OCI-LY3 (cell line): ENCODE data around the gene SLC25A51.
"Not testable (repeated sequence)": the region's sequence is repeated elsewhere in the genome, so short reads cannot be mapped to it uniquely, and the experiment has no call there.

ENCODE experiments used
- H2AFZ ChIP-seq: fragments of 200-600, 300-600 bp; shearing (Covaris generic); 2 replicates; pipeline ENCODE4 v1.6.0; 2014; ENCODE audit warnings: antibody characterized with exemption, low read depth, low read length
- H3K27ac ChIP-seq: fragments of 200-600, 300-600 bp; sonication (generic); 2 replicates; pipeline ENCODE4 v1.5.1; 2014; ENCODE audit warnings: mild to moderate bottlenecking, low read length, moderate library complexity, mixed read lengths
- H3K27me3 ChIP-seq: fragments of 200-600, 300-600 bp; sonication (generic); 2 replicates; pipeline ENCODE4 v1.6.1; 2014; ENCODE audit warnings: low read depth, low read length, mixed read lengths
- H3K36me3 ChIP-seq: fragments of 200-600, 300-600 bp; sonication (generic); replicated peaks from 2 replicates; pipeline ENCODE3; 2014; ENCODE audit warnings: low read depth, low read length, mixed read lengths
- H3K4me1 ChIP-seq: fragments of 300-600, 200-600 bp; sonication (generic); 2 replicates; pipeline ENCODE4 v1.6.1; 2014; ENCODE audit warnings: low read length, mixed read lengths
- H3K4me2 ChIP-seq: fragments of 200-600, 300-600 bp; sonication (generic); 2 replicates; pipeline ENCODE4 v1.6.1; 2014; ENCODE audit warnings: low read length, mixed read lengths
- H3K4me3 ChIP-seq: fragments of 300-600, 200-600 bp; sonication (generic); 2 replicates; pipeline ENCODE4 v1.5.1; 2014; ENCODE audit warnings: antibody characterized with exemption, mild to moderate bottlenecking, low read length, moderate library complexity
- H3K79me2 ChIP-seq: fragments of 300-600, 200-600 bp; shearing (Covaris generic); 2 replicates; pipeline ENCODE4 v1.6.1; 2014; ENCODE audit warnings: mild to moderate bottlenecking, low read length, mixed read lengths
- H3K9ac ChIP-seq: fragments of 300-600, 200-600 bp; shearing (Covaris generic); 2 replicates; pipeline ENCODE4 v1.6.0; 2014; ENCODE audit warnings: mild to moderate bottlenecking, low read length, moderate library complexity
- H3K9me3 ChIP-seq: fragments of 200-600, 300-600 bp; shearing (Covaris generic); 2 replicates; pipeline ENCODE4 v1.6.1; 2014; ENCODE audit warnings: low read length, mixed read lengths; ENCODE audit not compliant: insufficient read depth
- H4K20me1 ChIP-seq: fragments of 200-600, 300-600 bp; sonication (generic); 2 replicates; pipeline ENCODE4 v1.6.1; 2016; ENCODE audit warnings: low read length, mixed read lengths; ENCODE audit not compliant: insufficient read depth
- EZH2phosphoT487 ChIP-seq: fragments of 200-600 bp; shearing (Covaris generic); IDR thresholded peaks from 2 replicates; pipeline ENCODE4 v1.6.1; 2018; ENCODE audit warnings: antibody characterized with exemption, mixed run types, low read depth
- TF ChIP-seq, protein P1 (sequence below): fragments of 200-600, 300-600 bp; sonication (generic); IDR thresholded peaks from 2 replicates; pipeline ENCODE4 v1.5.1; 2014; ENCODE audit warnings: antibody characterized with exemption, low read length, low read depth

The SLC25A51 gene

GRCh38 chr9:37889536-37889935 is 14.4 kb downstream of the SLC25A51 start:
- H3K27me3 ChIP-seq, result no peaks in the 10 kb centered on the region
- no peaks in the 10 kb centered on the region for H3K9me3 ChIP-seq
- TF ChIP-seq, protein P1, sequence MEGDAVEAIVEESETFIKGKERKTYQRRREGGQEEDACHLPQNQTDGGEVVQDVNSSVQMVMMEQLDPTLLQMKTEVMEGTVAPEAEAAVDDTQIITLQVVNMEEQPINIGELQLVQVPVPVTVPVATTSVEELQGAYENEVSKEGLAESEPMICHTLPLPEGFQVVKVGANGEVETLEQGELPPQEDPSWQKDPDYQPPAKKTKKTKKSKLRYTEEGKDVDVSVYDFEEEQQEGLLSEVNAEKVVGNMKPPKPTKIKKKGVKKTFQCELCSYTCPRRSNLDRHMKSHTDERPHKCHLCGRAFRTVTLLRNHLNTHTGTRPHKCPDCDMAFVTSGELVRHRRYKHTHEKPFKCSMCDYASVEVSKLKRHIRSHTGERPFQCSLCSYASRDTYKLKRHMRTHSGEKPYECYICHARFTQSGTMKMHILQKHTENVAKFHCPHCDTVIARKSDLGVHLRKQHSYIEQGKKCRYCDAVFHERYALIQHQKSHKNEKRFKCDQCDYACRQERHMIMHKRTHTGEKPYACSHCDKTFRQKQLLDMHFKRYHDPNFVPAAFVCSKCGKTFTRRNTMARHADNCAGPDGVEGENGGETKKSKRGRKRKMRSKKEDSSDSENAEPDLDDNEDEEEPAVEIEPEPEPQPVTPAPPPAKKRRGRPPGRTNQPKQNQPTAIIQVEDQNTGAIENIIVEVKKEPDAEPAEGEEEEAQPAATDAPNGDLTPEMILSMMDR, result no peak
- TF ChIP-seq EZH2phosphoT487, result no peak
- no peak overlapping the region for H3K4me2 ChIP-seq
- H3K4me3 ChIP-seq, result no peak overlapping the region
- H3K27ac ChIP-seq, result no peak overlapping the region
- H4K20me1 ChIP-seq, result no peaks in the 10 kb centered on the region
- H3K36me3 ChIP-seq, result peaks cover 27% of the 10 kb centered on the region
- no peak overlapping the region for H3K9ac ChIP-seq
- peaks cover 6% of the 10 kb centered on the region; the same call in 1 of the 2 replicates for H3K79me2 ChIP-seq
- no peaks in the 10 kb centered on the region for H3K4me1 ChIP-seq
- no peak overlapping the region for H2AFZ ChIP-seq

- H3K9ac ChIP-seq, H2AFZ ChIP-seq, H3K4me2 ChIP-seq, H3K4me3 ChIP-seq, H3K27ac ChIP-seq, H3K4me1 ChIP-seq, H3K9me3 ChIP-seq, H3K79me2 ChIP-seq, H3K27me3 ChIP-seq, H4K20me1 ChIP-seq: not testable (repeated sequence)
- peaks cover 17% of the 10 kb centered on the region for H3K36me3 ChIP-seq
Observed at GRCh38 chr9:37887977-37888583, 15.8 kb downstream of the SLC25A51 start.

DNA sequence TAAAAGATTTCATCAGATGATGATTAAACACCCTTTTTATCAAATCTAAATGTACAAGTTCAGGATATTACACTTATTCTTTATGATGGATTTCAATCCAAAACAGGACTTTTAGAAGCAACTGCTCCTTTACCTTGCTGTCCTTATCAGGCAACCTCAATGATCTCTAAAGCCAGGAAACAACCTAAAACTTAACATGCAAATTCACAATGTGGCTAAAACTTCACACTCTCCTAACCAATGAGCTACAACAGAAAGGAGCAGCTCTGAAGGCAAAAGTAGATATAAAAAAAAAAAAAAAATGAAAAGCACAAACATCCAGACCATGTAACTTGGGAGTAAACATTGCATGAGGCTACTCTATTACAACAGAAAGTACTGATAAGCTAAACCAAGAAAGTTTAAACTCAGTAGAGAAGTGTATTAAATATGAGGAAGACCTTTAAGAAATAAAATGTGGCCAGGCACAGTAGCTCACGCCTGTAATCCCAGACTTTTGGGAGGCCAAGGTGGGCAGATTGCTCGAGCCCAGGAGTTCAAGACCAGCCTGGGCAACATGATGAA is 22.9 kb downstream of the SLC25A51 start:
- Histone ChIP-seq H3K4me2 (no peak overlapping the region), H3K27ac (no peak overlapping the region), H3K27me3 (no peaks in the 10 kb centered on the region), H2AFZ (no peak overlapping the region), H3K4me3 (no peak overlapping the region), H3K36me3 (peaks cover 22% of the 10 kb centered on the region), H3K4me1 (no peaks in the 10 kb centered on the region), H4K20me1 (no peaks in the 10 kb centered on the region), H3K9me3 (0 out of 2 replicates have a peak, but pooled peaks cover 3% of the 10 kb centered on the region), H3K79me2 (no peaks in the 10 kb centered on the region), H3K9ac (no peak overlapping the region)
- TF ChIP-seq, protein P1, result no peak
- TF ChIP-seq EZH2phosphoT487, result no peak

DNA sequence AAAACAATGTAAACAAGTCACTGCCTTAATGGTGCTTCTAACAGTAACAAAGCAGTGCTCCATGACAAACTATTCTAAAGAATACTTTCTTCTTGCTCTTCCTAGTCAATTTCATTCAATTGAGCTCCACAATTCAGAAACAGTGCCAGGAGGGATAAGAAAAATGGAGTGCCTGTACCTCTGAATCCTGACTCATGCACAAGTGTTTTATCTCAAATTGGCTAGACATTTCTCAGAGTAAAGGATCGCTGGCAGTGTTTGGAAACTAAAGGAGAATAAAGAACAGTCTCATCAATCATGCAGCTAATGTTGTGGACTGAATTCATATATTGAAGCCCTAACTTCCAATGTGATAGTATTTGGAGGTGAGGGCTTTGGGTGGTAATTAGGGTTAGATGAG is 27.6 kb downstream of the SLC25A51 start:
- no peak overlapping the region for H3K4me3 ChIP-seq
- no peaks in the 10 kb centered on the region for H3K4me1 ChIP-seq
- no peaks in the 10 kb centered on the region for H3K27me3 ChIP-seq
- no peak overlapping the region for H3K9ac ChIP-seq
- no peak overlapping the region for H3K27ac ChIP-seq
- peaks cover 22% of the 10 kb centered on the region for H3K36me3 ChIP-seq
- no peak overlapping the region for H3K4me2 ChIP-seq
- 0 out of 2 replicates have a peak, but pooled peaks cover 3% of the 10 kb centered on the region for H3K9me3 ChIP-seq
- H2AFZ ChIP-seq, result no peak overlapping the region
- H3K79me2 ChIP-seq, result no peaks in the 10 kb centered on the region
- H4K20me1 ChIP-seq, result no peaks in the 10 kb centered on the region
- TF ChIP-seq EZH2phosphoT487, result no peak
- TF ChIP-seq, protein P1, result no peak
